ENCODE measurements around the gene MOB3A.

DNA sequence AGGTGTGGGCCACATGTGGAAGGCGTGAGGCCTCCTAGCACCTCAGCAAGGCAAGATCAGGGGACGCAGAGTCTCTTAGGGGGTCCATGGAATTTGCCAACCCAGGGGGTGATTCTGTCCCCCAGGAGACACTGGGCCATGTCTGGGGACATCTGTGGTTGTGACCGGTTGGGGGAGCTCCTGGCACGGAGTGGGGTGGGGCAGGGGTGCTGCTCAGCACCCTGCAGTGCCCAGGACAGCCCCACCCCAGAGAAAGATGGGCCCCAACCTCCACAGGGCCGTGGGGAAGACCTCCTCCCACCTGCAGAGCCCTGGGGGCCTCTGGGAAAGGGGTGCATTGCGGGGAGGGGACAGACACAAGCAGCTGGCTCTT, 49.1 kb downstream of the MOB3A start:
- TF ChIP-seq, protein P1, sequence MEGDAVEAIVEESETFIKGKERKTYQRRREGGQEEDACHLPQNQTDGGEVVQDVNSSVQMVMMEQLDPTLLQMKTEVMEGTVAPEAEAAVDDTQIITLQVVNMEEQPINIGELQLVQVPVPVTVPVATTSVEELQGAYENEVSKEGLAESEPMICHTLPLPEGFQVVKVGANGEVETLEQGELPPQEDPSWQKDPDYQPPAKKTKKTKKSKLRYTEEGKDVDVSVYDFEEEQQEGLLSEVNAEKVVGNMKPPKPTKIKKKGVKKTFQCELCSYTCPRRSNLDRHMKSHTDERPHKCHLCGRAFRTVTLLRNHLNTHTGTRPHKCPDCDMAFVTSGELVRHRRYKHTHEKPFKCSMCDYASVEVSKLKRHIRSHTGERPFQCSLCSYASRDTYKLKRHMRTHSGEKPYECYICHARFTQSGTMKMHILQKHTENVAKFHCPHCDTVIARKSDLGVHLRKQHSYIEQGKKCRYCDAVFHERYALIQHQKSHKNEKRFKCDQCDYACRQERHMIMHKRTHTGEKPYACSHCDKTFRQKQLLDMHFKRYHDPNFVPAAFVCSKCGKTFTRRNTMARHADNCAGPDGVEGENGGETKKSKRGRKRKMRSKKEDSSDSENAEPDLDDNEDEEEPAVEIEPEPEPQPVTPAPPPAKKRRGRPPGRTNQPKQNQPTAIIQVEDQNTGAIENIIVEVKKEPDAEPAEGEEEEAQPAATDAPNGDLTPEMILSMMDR (IDR thresholded peaks at IDR 0.05; ENCODE audit: borderline replicate concordance, extremely low read depth, low read length, poor library complexity, severe bottlenecking) = no peak
- TF ChIP-seq EZH2 (IDR thresholded peaks at IDR 0.05; ENCODE audit: borderline replicate concordance, low read depth, low read length, severe bottlenecking) = no peak

Data from DND-41 (cell line).